HepG2 (cell line): ENCODE data around the gene CPVL.

Experiments used
- CTCF ChIP-seq: sonication (generic); formaldehyde crosslinking; IDR thresholded peaks from 2 replicates; pipeline ENCODE4 v1.5.0; 2020; ENCODE audit warnings: mild to moderate bottlenecking, missing genetic modification reagents, moderate library complexity
- ESRRA ChIP-seq: sonication (generic); formaldehyde crosslinking; IDR thresholded peaks from 2 replicates; pipeline ENCODE4 v1.5.1; 2020; ENCODE audit warnings: mild to moderate bottlenecking, low read depth, missing genetic modification reagents
- MAX ChIP-seq: IDR thresholded peaks from 2 replicates; pipeline ENCODE4 v1.6.1; 2012; ENCODE audit warnings: inconsistent platforms
- MZF1 ChIP-seq: sonication (generic); formaldehyde crosslinking; IDR thresholded peaks from 2 replicates; pipeline ENCODE4 v1.8.1; 2023; ENCODE audit warnings: mild to moderate bottlenecking, missing genetic modification reagents, borderline replicate concordance
- PLRG1 ChIP-seq: fragments of 450-650 bp; conservative IDR thresholded peaks from 2 replicates; pipeline ENCODE4 v1.6.1; 2016
- SALL2 ChIP-seq: sonication (generic); formaldehyde crosslinking; IDR thresholded peaks from 2 replicates; pipeline ENCODE4 v1.8.1; 2023; ENCODE audit warnings: mild to moderate bottlenecking, missing genetic modification reagents, inconsistent platforms
- TCF7 ChIP-seq: sonication (generic); IDR thresholded peaks from 2 replicates; pipeline ENCODE4 v1.6.1; 2016; ENCODE audit warnings: antibody characterized with exemption, low read depth
- ZBTB40 ChIP-seq, 2 experiments: fragments of 450-650 bp in 1 of 2; sonication (generic) in 1 of 2; formaldehyde crosslinking in 1 of 2; IDR thresholded peaks; 2 replicates each; pipeline versions ENCODE4 v1.6.1 to v1.8.0; 2016 to 2022; ENCODE audit warnings: antibody characterized with exemption in 1 of 2, mild to moderate bottlenecking in 1 of 2, missing genetic modification reagents in 1 of 2
- ZSCAN5A ChIP-seq: sonication (generic); formaldehyde crosslinking; IDR thresholded peaks from 2 replicates; pipeline ENCODE4 v1.8.0; 2022; ENCODE audit warnings: mild to moderate bottlenecking, missing genetic modification reagents, borderline replicate concordance

- TF ChIP-seq PLRG1 (no peak), CTCF (CRISPR knock-in tag) (no peak), ZSCAN5A (CRISPR knock-in tag) (no peak), ESRRA (CRISPR knock-in tag) (0 out of 2 replicates have a peak, but pooled peaks have one; percentile 26), MAX (no peak), ZBTB40 (IDR thresholded peaks at IDR 0.05) (peak; percentile 70), ZBTB40 (CRISPR knock-in tag; IDR thresholded peaks at IDR 0.05) (peak; percentile 84; the same call in 1 of the 2 replicates), SALL2 (no peak), TCF7 (0 out of 2 replicates have a peak, but pooled peaks have one; percentile 8), MZF1 (CRISPR knock-in tag) (no peak)
Observed at GRCh38 chr7:29163854-29164253, 17.5 kb upstream of the CPVL start.
